ENCODE measurements around the gene NR2E1. TPM values are rescaled to one million over a fixed set of nuclear protein-coding genes. Genes with fewer than 3 reads are reported as not detected.

NR2E1 gene
- total RNA-seq: not detected in 2 replicates

GRCh38 chr6:108165714-108166663 is at the start of gene NR2E1:
TSS of gene NR2E1 (plus strand) at chr6:108166022. CDS start at chr6:108166766, 744 bp downstream.

Other genes starting within 250 kb of the NR2E1 start
- 5.4 and 7.1 TPM in 2 replicates for gene SEC63, start 207.8 kb upstream of the NR2E1 start, total RNA-seq
- gene OSTM1, start 91.3 kb upstream of the NR2E1 start, total RNA-seq: 8.9 and 10.4 TPM in 2 replicates
- 101 and 106 TPM in 2 replicates for gene SNX3, start 95.0 kb downstream of the NR2E1 start, total RNA-seq
- 1.6 and 2.5 TPM in 2 replicates for gene AFG1L, start 129.0 kb downstream of the NR2E1 start, total RNA-seq